Common myeloid progenitor, CD34-positive (primary cell): ENCODE data around the gene PITPNB.

Experiments
- CTCF ChIA-PET: fragments of 350-600 bp; sonication (Branson Sonifier 250); formaldehyde crosslinking; loops from one replicate; lab custom pipeline; 2021; ENCODE audit warnings: antibody characterized with exemption; lab: Charles Lee
- POLR2A ChIA-PET: fragments of 350-600 bp; sonication (Branson Sonifier 250); formaldehyde crosslinking; loops from one replicate; lab custom pipeline; 2021; ENCODE audit warnings: antibody characterized with exemption; lab: Charles Lee
- DNase-seq, 3 donors: peaks; one replicate each; pipeline versions ENCODE4 v3.0.0 to v3.0.0-alpha.2; 2013
- H3K27ac ChIP-seq, 2 experiments: 1 replicate in 1 of 2; 2 replicates in 1 of 2; pipeline ENCODE4 v1.7.0; 2013; ENCODE audit warnings: inconsistent platforms in 2 of 2, low read length in 2 of 2, mild to moderate bottlenecking in 2 of 2, low read depth in 1 of 2, moderate library complexity in 1 of 2; ENCODE audit not compliant: severe bottlenecking in 2 of 2, insufficient read depth in 1 of 2, poor library complexity in 1 of 2
- H3K27me3 ChIP-seq, 5 experiments: replicated peaks in 2 of 5; 1 replicate in 3 of 5; 2 replicates in 2 of 5; pipeline versions ENCODE4 v1.6.1 to v1.7.0; 2013; ENCODE audit warnings: low read length in 4 of 5, mild to moderate bottlenecking in 2 of 5, moderate library complexity in 2 of 5, inconsistent platforms in 1 of 5; ENCODE audit not compliant: insufficient read depth in 5 of 5, control insufficient read depth in 4 of 5
- H3K36me3 ChIP-seq, 4 experiments: 1 replicate in 2 of 4; 2 replicates in 2 of 4; pipeline versions ENCODE4 v1.6.1 to v1.7.0; 2013; ENCODE audit warnings: low read length in 3 of 4, control low read depth in 1 of 4, mild to moderate bottlenecking in 1 of 4; ENCODE audit not compliant: control insufficient read depth in 4 of 4, insufficient read depth in 4 of 4
- H3K4me1 ChIP-seq, 4 experiments: 1 replicate in 3 of 4; 2 replicates in 1 of 4; pipeline versions ENCODE4 v1.6.1 to v1.7.1; 2013; ENCODE audit warnings: low read length in 3 of 4, mild to moderate bottlenecking in 3 of 4, control low read depth in 1 of 4, inconsistent platforms in 1 of 4, moderate library complexity in 1 of 4; ENCODE audit not compliant: control insufficient read depth in 4 of 4, insufficient read depth in 4 of 4; ENCODE audit errors: control extremely low read depth in 1 of 4
- H3K4me3 ChIP-seq, 7 experiments: 1 replicate in 4 of 7; 2 replicates in 3 of 7; pipeline versions ENCODE4 v1.5.1 to v1.7.0; 2013; ENCODE audit warnings: mild to moderate bottlenecking in 7 of 7, low read length in 6 of 7, moderate library complexity in 6 of 7, inconsistent platforms in 2 of 7, low read depth in 2 of 7, control low read depth in 1 of 7; ENCODE audit not compliant: insufficient read depth in 4 of 7, control insufficient read depth in 1 of 7; ENCODE audit errors: extremely low read depth in 1 of 7
- H3K9me3 ChIP-seq, 5 experiments: 1 replicate in 4 of 5; 2 replicates in 1 of 5; pipeline versions ENCODE4 v1.6.1 to v1.7.1; 2013; ENCODE audit warnings: low read length in 4 of 5, mild to moderate bottlenecking in 2 of 5, inconsistent platforms in 1 of 5, low read depth in 1 of 5, moderate library complexity in 1 of 5; ENCODE audit not compliant: control insufficient read depth in 4 of 5, insufficient read depth in 2 of 5; ENCODE audit errors: control extremely low read depth in 1 of 5
- WGBS: methylation state at CpG from one replicate; pipeline ENCODE4 v1.1.5; 2013; ENCODE audit not compliant: insufficient coverage; 5-methylcytosine and 5-hydroxymethylcytosine counted together

PITPNB gene

DNA sequence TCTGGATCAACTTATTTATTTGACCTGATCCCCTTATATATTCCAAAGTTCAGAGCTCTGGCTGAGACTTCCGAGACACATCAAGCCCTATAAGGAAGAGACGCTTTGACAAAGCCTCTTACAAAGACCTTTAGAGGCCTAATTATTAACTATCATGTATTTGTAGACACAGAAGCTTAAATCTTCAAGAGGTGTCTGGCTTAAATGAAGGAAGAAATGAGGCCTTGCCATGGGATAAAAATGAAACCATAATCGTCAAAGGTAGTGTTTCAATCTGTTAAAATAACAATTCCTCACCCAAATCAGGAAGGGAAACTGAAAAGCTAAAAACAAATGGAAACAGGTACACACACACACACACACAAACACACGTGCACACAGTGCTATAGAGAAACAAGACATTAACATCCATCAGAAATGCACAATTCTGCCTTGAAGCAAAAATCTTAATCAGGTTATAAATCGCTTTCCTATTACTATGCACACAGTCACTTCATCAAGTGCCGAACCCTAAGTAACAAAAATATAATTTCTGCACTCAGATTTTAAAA is 50.2 kb downstream of the PITPNB start:
- Histone ChIP-seq H3K36me3 (peaks cover 7 to 69% (median 26%) of the 10 kb centered on the region in 4 experiments), H3K4me1 (peaks cover 6 to 28% (median 10%) of the 10 kb centered on the region in 4 experiments), H3K27me3 (no peaks in the 10 kb centered on the region), H3K9me3 (peaks cover 0 to 9% (median 0%) of the 10 kb centered on the region in 5 experiments), H3K4me3 (no peak overlapping the region), H3K27ac (no peak overlapping the region)
- WGBS, result 93% methylated on average over 6 of the region's 6 CpGs
- no peak for DNase-seq
- ChIA-PET POLR2A (no interaction called here), CTCF (interaction anchor here (1.3 to 2.8 kb wide), 2 partner anchors 9 to 13 kb away, joined by 3 to 8 read pairs; no protein-coding TSS in a partner anchor)

DNA sequence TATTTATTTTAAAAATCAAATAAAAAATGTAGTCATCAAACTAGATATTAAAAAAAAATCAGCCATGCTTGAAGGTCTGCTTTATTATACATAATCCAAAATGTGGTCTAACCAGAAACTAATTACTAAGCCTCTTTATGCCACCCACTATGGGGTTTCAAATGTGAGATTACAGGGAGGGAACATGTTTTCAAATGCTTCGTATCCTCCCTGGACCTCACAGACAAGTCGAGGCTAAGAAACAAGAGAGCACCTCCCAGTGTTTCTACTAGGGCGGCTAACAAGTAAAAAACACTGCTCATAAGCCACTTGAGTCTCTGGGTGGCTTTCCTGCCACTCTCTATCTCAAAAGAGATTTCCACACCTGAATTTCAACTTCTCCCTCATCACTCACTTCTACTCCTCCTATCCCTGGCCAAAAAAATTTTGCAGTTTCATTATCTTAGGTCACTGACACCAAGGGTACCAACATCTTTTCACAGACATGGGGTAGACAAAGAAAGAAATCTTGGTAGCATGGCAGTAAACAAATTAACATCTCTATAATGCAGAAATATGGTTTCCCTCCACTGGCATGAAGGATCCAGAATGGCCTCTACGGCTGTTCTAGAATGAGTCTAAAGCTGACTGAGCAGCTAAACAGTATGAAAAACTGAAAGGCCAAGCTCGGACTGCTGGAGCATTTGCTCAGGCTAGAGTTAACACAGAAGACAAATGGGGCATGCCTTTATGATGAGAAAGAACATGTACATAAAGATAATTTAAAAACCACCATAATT is 50.9 kb downstream of the PITPNB start:
- H3K4me1 ChIP-seq, result peaks cover 6 to 29% (median 10%) of the 10 kb centered on the region in 4 experiments
- no peak for DNase-seq
- H3K27me3 ChIP-seq, result no peaks in the 10 kb centered on the region
- ChIA-PET POLR2A (no interaction called here), CTCF (interaction anchor here (1.0 to 2.8 kb wide), 3 partner anchors 8 to 13 kb away, joined by 3 to 8 read pairs (median 4); no protein-coding TSS in a partner anchor)
- WGBS, result 91% methylated on average over 4 of the region's 5 CpGs
- H3K9me3 ChIP-seq, result peaks cover 0 to 9% (median 0%) of the 10 kb centered on the region in 5 experiments
- no peak overlapping the region for H3K4me3 ChIP-seq
- peaks cover 7 to 63% (median 24%) of the 10 kb centered on the region in 4 experiments for H3K36me3 ChIP-seq
- no peak overlapping the region for H3K27ac ChIP-seq

DNA sequence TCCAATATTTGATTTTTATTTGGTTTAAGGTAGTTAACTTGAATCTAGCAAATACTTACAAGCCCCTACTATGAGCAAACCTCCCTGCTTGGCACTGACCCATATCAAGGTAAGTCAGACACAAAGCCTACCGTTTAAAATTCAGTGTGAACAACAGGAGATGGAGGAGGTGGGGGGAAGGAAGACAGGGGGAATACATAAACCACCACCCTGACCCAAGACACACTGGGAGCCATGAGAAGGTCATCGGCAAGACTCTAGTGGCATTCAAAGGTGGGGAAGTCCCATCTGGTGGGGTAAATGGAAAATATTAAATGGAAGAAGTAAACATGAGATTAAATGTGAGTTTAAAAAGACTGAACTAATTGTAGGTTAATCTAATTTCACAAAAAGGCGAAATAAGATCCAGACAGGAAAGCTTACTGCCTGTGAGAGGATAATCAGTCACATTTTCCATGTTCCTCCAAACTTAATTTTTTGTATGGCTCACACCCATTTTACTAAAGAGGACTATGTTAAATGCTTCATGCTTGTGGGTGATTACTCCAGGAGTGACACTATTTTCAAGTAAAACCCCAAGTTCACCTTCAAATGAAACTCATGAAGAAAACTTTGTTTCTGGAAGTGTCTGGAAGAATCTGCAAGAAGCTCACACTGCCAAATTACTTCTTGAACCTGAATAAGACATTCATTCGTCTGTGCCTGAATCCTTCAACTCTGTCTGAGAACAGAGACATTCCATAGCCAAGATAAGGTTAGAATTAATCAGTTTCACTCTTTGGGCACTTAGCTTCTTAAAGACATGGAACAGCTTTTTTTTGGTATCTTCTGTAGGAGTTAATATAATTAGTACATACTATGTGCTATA is 51.7 kb downstream of the PITPNB start:
- no peak for DNase-seq
- ChIA-PET POLR2A (no interaction called here), CTCF (interaction anchor here (0.6 to 2.8 kb wide), 3 partner anchors 9 to 1467 kb away, joined by 3 to 8 read pairs (median 4); no protein-coding TSS in a partner anchor)
- WGBS, result 87% methylated on average over 3 of the region's 4 CpGs
- no peaks in the 10 kb centered on the region for H3K27me3 ChIP-seq
- peaks cover 6 to 32% (median 10%) of the 10 kb centered on the region in 4 experiments for H3K4me1 ChIP-seq
- no peak overlapping the region for H3K4me3 ChIP-seq
- H3K36me3 ChIP-seq, result peaks cover 7 to 60% (median 22%) of the 10 kb centered on the region in 4 experiments
- H3K9me3 ChIP-seq, result peaks cover 0 to 7% (median 0%) of the 10 kb centered on the region in 5 experiments
- H3K27ac ChIP-seq, result no peak overlapping the region

DNA sequence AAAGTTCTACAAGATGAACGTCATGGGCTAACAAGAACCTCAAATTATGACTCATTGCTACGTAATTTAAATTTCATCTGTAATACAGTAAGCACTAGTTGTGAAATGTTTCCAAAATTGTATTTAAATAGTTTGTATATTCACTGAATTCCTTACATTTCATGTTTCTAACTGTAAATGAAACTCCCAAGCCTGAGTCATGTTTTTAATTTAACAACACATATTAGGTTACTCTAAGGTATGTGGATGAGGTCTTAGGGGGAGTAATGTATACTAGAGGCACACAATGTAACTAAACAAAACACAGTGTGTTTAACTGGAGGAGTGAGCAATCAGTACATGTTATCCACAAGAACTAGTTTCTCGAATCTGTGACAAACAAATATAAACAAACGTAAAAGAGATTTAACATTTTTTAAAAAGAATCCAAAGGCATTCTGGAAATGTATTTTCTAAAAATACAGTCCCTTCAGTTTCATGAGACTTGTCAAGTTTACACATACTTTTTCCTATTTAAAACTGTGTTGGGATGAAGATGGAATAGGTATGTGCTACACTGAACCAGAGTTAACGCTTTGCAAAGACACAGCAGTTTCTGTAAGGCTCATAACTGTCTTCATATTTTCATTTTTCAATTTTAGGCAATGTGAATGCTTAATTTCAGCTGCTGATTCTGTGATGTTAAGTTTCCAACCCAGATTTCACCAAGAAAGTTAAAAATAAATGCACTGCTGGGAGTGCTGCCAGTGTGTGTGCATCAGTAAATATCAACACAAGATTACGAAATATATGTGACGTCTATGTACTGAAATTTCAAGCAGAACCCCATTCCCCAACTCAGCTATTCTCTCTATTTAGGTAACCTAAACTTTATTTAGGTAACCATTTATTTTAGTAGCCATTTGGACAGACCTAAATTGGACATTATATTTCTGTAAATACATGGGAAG is 52.6 kb downstream of the PITPNB start:
- WGBS, result 100% methylated on average over 2 of the region's 7 CpGs
- Histone ChIP-seq H3K4me1 (peaks cover 6 to 32% (median 10%) of the 10 kb centered on the region in 4 experiments), H3K9me3 (peaks cover 0 to 2% (median 0%) of the 10 kb centered on the region in 5 experiments), H3K4me3 (no peak overlapping the region), H3K27me3 (no peaks in the 10 kb centered on the region), H3K27ac (peak overlapping the region in 1 of 2 experiments; percentile 16), H3K36me3 (peaks cover 5 to 58% (median 17%) of the 10 kb centered on the region in 4 experiments)
- peak in 1 of 3 donors; percentile 22 for DNase-seq
- ChIA-PET CTCF (interaction anchor here (0.6 to 2.8 kb wide), 2 partner anchors 15 to 1466 kb away, joined by 3 to 8 read pairs; no protein-coding TSS in a partner anchor), POLR2A (no interaction called here)

DNA sequence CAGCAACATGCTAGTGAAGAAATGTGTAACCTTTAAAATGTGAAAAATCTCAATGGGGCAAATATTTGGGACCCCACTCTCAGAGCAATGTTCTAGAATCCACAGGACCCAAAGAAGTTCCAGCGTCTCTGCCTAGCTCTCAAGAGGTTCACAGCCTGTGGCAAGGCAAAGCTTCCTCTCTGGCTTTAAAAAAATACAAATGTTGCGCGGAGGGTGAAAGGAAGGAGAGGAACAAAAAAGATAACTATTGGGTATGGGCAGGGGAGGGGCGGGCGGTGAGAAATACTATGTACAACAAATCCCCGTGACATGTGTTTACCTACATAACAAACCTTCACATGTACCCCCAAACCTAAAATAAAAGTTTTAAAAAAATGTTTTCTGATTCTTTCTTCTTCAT is 53.6 kb downstream of the PITPNB start:
- H3K4me1 ChIP-seq, result peaks cover 6 to 32% (median 10%) of the 10 kb centered on the region in 4 experiments
- peak overlapping the region in 1 of 2 experiments; percentile 12 for H3K27ac ChIP-seq
- peak overlapping the region in 2 of 7 experiments; percentile 29 to 46 for H3K4me3 ChIP-seq
- peak; percentile 42 to 71 (median 50) for DNase-seq
- peaks cover 3 to 52% (median 13%) of the 10 kb centered on the region in 4 experiments for H3K36me3 ChIP-seq
- POLR2A ChIA-PET, result no interaction called here
- WGBS, result no CpG with 5 or more reads among the region's 6 CpGs
- H3K27me3 ChIP-seq, result no peaks in the 10 kb centered on the region
- H3K9me3 ChIP-seq, result no peaks in the 10 kb centered on the region
- CTCF ChIA-PET, result interaction anchor here (3.0 kb wide), 1 partner anchor 16 kb away, joined by 12 read pairs; no protein-coding TSS in a partner anchor

DNA sequence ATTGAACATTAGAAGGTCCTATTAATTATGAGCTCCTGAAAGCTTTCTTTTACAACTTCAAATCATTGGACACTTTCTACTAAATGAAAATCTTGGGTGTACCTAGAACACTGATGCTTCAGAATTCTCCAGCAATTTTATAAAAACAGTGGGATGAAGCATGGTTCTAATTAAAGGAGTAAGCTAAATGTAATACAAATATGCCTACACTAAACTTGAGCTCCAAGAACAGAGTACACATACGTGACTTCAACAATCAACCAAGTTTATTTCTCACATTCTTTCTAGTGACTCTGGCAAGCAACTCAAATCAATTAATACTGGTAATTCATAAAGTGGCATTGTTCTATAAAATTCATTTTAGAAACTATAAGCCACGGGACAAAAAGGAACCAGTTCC is 55.5 kb downstream of the PITPNB start:
- no peaks in the 10 kb centered on the region for H3K9me3 ChIP-seq
- DNase-seq, result no peak
- CTCF ChIA-PET, result interaction anchor here (0.6 to 3.0 kb wide), 5 partner anchors 10 to 157 kb away, joined by 3 to 12 read pairs (median 3); no protein-coding TSS in a partner anchor
- peaks cover 7 to 48% (median 22%) of the 10 kb centered on the region in 4 experiments for H3K36me3 ChIP-seq
- no peak overlapping the region for H3K27ac ChIP-seq
- H3K27me3 ChIP-seq, result no peaks in the 10 kb centered on the region
- WGBS, result 100% methylated on average over 1 of the region's 2 CpGs
- H3K4me1 ChIP-seq, result peaks cover 6 to 29% (median 10%) of the 10 kb centered on the region in 4 experiments
- no peak overlapping the region for H3K4me3 ChIP-seq
- POLR2A ChIA-PET, result no interaction called here
